ENCODE results near the gene GPR68.

GPR68 gene, protein sequence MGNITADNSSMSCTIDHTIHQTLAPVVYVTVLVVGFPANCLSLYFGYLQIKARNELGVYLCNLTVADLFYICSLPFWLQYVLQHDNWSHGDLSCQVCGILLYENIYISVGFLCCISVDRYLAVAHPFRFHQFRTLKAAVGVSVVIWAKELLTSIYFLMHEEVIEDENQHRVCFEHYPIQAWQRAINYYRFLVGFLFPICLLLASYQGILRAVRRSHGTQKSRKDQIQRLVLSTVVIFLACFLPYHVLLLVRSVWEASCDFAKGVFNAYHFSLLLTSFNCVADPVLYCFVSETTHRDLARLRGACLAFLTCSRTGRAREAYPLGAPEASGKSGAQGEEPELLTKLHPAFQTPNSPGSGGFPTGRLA

DNA sequence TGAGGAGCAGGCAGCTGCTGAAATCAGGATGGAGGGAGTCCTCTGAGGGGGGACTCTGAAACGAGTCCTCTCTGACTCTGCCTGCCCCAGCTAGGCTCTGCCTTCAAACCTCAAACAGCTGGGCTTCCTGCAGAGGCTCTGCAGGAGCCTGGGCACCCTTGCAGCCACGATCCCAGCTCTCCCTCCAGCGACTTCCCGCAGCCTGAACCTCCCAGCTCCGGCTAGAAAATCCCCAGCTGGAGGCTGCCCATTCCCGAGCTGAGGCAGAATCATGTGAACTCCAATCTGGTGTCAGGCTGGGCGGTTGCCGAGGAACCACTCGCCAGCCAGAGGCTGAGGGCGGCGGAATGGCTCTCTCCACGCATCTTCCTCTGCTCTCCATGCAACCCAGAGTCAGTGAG is at the start of gene GPR68:
GPR68 (minus strand) TSS at position 204 of the 401 bp plus-strand sequence. CDS start 9,654 bp downstream, outside the sequence.
- in situ Hi-C loops (cut with HindIII; ENCODE audit: low pct_ligation_motif_present, low pct_unique_long_range_greater_than_20kb, low sequenced_read_pairs): no loop called here
- peak; percentile 41 for DNase-seq

DNA sequence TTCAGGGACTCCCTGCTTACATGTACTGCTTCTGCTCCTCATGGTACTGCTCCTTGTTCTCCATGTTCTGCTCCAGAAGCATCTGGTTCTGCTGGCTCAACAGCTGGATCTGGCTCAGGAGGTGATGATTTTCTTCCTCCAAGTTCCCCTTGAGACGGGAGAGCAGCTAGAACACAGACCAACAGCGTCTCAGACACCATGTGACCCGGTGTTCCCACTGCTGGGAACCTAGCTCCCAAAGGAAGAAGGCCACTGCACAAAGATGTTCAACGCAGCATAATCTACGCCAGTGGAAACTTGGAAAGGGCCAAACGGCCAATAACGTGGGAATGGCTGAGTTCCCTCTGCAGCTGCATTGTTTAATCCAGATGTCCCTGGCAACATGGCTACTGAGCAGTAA is 49.6 kb upstream of the GPR68 start:
- DNase-seq: no peak
- in situ Hi-C loops (cut with HindIII; ENCODE audit: low pct_ligation_motif_present, low pct_unique_long_range_greater_than_20kb, low sequenced_read_pairs): loop anchor here (25.0 kb wide), 1 partner anchor 107 kb away; no protein-coding TSS in a partner anchor

DNA sequence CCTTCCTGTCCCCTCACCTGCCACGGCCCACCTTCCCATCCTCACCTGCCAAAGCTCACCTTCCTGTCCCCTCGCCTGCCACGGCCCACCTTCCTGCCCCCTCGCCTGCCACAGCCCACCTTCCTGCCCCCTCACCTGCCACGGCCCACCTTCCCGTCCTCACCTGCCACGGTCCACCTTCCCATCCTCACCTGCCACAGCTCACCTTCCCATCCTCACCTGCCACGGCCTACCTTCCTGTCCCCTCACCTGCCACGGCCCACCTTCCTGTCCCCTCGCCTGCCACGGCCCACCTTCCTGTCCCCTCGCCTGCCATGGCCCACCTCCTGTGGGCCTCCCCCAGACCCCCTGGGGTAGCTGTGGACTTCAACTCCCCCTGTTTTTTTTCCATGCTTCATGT is 48.8 kb upstream of the GPR68 start:
- DNase-seq: no peak
- in situ Hi-C loops (cut with HindIII; ENCODE audit: low pct_ligation_motif_present, low pct_unique_long_range_greater_than_20kb, low sequenced_read_pairs): loop anchor here (25.0 kb wide), 1 partner anchor 106 kb away; no protein-coding TSS in a partner anchor

DNA sequence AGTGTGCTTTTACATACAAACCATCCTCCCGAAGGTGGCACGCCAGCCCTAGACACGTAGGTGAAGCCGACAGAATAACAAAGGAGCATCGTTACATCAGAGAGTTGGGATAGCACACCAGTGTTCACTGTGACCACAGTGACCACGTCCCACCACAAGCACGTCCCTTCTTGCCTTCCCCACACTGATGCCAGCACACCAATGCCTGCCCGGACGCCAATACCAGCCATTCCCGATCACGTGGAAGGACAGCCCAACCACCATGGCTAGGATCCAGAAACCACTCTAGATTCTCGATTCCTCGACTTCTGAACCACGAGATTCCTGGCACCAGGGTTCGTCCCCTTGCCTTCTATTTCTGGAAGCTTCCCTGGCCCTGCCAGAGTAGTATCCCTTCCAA is 48.0 kb upstream of the GPR68 start:
- in situ Hi-C loops (cut with HindIII; ENCODE audit: low pct_ligation_motif_present, low pct_unique_long_range_greater_than_20kb, low sequenced_read_pairs): loop anchor here (25.0 kb wide), 1 partner anchor 105 kb away; no protein-coding TSS in a partner anchor

DNA sequence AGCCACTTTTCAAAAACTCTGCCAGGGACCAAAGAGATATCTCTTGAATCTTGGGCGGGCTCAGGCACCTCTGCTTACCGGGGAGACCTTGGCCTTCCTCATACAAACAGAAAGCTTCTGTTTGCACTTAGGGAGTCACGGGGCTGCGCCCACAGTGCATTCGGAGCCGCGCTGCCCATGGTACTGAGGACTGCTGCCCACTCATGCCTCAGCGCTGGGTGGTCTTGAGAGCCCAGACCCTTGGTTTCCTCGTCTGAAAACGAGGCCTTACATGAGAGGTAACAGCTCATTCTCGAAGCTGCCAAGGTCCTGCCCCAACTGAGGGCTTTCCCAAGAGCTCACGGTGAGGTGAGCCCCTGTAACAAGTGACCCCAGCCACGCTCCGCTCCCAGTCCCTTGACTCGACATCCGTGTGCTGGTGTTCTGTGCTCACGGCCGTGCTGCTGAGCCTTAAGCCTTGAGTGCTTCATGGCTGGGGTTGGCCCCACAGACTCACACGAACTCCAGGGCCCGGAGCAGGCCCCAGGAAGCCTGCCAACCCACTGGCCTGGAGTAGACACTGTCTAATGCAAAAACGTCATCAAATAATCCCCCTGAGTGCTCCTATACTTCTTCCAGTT is 47.4 kb upstream of the GPR68 start:
- DNase-seq: no peak
- in situ Hi-C loops (cut with HindIII; ENCODE audit: low pct_ligation_motif_present, low pct_unique_long_range_greater_than_20kb, low sequenced_read_pairs): loop anchor here (25.0 kb wide), 1 partner anchor 105 kb away; no protein-coding TSS in a partner anchor

More for the DNA sequence above, 48.0 kb upstream of the GPR68 start:
- DNase-seq: no peak

DNA sequence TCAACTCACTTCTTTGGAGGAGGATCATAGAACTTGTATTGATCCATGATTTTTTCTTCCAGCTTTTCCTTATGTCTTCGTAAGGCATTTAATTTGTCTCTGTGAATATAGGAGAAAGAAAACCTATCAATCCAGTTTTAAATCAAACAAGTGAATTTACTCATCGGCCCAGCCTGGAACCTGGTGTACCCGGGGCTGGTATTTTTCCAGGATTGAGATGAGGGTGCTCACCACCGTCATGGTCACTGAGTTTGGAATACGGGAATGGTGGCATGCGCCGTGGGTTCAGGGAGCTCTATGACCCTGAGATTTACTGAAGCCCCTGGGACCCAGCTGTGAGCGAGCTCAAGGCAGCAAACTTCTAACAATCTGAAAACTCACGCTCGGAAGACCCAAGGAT is 46.5 kb upstream of the GPR68 start:
- DNase-seq: no peak
- in situ Hi-C loops (cut with HindIII; ENCODE audit: low pct_ligation_motif_present, low pct_unique_long_range_greater_than_20kb, low sequenced_read_pairs): loop anchor here (25.0 kb wide), 1 partner anchor 104 kb away; no protein-coding TSS in a partner anchor

DNA sequence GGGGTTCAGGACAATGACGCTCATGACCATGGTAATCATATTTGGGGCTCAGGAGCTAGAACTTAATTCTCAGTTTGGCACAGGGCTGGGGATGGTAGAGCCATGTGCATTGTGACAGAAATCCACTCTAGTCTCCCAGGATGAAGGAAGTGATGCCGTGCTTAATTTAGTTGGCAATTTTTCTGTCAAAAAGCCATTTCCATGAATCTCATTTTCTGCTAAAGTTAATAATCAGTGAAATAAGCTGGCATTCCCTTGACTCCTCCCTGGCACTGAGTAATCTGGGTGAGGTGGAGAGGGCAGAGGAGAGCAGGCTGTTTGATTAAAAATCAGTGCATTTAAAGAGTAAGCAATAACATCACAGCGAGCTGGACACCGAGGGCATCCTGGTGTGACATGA is 45.0 kb upstream of the GPR68 start:
- peak; percentile 14 for DNase-seq
- in situ Hi-C loops (cut with HindIII; ENCODE audit: low pct_ligation_motif_present, low pct_unique_long_range_greater_than_20kb, low sequenced_read_pairs): loop anchor here (25.0 kb wide), 1 partner anchor 102 kb away; no protein-coding TSS in a partner anchor

DNA sequence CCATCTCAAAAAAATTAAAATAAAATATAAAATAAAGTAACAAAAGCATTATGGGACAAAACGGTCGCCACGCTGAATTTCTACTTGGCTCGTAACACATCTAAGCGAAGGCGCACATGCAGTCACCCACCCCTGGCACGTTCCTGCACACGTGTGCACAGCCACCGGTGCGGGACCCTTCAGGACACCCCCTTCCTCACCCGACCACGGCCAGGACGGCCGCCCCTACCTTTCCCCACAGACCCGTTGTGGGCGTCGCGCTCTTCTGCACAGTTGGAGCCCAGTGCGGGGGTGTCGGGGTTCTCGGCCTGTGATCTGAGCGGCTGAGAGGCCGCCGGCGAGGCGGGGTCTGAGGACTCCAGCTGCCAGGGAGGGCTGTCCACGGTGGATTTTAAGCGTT is 44.4 kb upstream of the GPR68 start:
- in situ Hi-C loops (cut with HindIII; ENCODE audit: low pct_ligation_motif_present, low pct_unique_long_range_greater_than_20kb, low sequenced_read_pairs): loop anchor here (25.0 kb wide), 1 partner anchor 102 kb away; no protein-coding TSS in a partner anchor
- no peak for DNase-seq

DNA sequence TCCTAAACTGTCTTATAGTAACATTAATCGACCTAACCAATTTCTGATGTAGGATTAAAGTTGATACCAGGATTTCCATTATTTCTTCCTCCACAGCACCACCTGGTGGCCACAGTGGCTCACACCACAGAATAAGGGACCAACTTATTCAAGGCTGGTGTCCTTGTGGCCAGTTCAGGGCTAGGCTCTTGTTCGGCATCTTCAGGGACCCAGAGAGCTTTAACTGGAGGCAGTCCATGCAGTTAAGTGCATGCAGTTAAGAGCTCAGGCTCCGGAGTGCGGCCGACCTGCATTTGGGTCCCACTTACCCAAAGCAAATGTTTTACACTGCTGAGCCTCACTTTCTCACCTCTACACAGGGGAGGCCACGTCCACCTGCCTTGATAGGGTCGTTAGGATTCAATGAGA is 42.0 kb upstream of the GPR68 start:
- DNase-seq: peak; percentile 70
- in situ Hi-C loops (cut with HindIII; ENCODE audit: low pct_ligation_motif_present, low pct_unique_long_range_greater_than_20kb, low sequenced_read_pairs): loop anchor here (25.0 kb wide), 1 partner anchor 99 kb away; no protein-coding TSS in a partner anchor

DNA sequence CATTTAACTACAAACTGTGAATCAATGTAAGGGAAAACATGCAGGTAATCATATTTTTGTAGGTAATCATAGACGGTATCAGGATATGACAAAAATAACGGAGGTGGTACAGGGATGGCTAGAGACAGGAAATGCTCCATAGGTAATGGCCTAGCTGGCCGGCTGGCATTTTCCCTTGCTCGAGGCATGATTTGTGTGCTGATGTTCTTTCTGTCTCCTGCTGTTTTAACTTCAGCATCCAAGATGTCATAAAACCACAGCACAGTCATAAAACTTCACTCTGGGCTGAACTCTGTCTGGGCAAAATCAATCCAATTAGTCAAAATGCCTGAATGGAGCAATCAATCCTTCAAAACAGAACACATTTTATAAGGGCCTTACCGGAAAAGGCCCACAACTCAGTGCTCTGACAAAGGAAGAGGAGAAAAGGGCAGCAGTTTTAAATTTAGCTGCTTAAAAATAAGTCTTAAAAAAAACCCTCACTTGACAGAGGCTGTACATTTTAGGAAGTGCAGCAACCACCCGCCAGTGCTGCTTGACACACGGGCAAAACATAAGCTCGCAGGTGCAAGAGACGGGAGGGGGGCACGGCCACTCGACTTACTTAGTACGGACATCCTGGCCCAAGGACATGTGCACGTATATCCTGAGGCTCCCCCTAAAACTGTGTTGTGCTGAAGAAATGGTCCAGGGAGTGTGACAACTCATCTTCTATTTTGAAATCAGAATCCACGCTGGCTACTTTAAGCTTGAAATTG is 40.5 kb upstream of the GPR68 start:
- no peak for DNase-seq
- in situ Hi-C loops (cut with HindIII; ENCODE audit: low pct_ligation_motif_present, low pct_unique_long_range_greater_than_20kb, low sequenced_read_pairs): loop anchor here (25.0 kb wide), 1 partner anchor 98 kb away; no protein-coding TSS in a partner anchor

DNA sequence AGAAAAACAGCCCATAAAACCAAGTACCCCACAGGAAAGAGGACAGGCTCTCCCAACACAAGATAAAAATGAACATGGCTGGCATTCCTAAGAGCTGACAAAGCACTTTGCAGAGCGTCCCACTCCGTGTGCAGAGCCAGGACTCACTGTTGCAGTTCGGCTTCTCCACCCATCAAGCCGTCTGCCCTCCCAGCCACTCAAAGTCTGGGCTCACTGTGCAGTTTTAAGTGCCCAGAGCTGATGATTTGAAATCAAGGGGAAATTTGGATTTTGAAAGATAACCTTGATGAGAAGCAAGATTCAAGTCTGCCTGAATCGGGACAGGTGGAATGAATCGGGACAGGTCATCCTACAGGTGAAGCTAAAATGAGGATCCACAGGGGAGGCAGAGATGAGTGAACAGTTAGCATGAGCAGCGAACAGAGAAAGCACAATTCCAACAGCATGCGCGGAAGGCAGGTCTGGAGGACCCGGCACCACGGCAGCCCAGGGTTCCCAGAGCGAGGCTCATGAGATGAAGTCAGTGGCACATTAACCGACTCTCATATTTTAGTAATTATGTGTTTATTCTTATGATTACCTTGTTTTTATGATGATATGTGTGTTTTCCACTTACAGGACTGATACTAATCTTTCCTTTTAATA is 39.8 kb upstream of the GPR68 start:
- peak; percentile 68 for DNase-seq
- in situ Hi-C loops (cut with HindIII; ENCODE audit: low pct_ligation_motif_present, low pct_unique_long_range_greater_than_20kb, low sequenced_read_pairs): loop anchor here (25.0 kb wide), 1 partner anchor 97 kb away; no protein-coding TSS in a partner anchor

DNA sequence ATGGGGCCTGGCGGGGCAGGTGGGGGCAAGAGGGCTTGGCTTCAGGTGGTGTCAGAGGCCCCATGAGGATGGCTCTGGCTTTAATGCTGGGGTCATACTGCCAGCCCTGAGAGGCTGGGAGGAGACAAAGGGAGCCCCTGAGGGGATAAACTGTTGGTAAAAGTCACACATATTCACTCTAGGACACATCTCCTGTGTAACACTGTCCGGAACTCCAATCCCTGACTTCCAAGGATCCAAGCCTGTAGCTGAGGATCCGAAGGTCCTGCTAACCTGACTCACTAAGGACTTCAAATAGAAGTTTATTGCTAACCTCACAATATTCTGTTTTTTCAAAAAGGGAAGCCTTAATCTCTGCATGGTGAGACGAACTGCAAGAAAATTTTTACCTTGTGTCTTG is 39.2 kb upstream of the GPR68 start:
- in situ Hi-C loops (cut with HindIII; ENCODE audit: low pct_ligation_motif_present, low pct_unique_long_range_greater_than_20kb, low sequenced_read_pairs): loop anchor here (25.0 kb wide), 1 partner anchor 96 kb away; no protein-coding TSS in a partner anchor
- DNase-seq: no peak

DNA sequence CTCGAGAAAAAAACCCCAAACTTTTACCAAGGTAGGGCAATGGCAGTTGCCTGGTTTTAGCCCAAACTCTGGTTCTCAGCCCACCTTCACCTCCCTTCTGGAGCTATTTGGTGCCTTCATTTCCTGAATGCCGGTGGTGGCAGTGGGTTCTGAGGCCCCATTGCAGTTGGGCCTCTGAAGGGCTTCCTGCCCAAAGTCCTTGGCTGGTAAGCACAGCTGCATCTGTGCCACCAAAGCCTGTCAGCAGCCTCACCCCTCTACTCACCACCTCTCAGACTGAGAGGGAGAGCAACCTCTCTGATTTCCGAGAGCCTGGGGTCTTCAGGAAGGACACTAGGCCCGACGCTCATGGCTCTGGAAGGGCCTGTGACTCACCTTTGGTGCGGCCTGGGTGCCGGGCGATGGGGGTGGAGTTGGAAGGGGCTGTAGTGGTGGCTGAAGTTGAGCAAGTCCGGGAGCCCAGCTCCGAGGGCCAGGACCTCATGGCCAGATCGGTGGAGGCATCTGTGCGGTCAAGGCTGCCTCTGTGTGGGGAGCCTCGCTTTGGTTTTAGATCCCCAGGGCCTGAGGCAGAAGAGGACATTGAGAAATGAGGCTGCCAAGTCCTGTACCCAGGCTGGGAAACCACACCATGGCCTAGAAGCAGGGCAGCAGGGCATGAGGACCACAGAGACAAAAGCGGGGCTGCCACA is 38.6 kb upstream of the GPR68 start:
- in situ Hi-C loops (cut with HindIII; ENCODE audit: low pct_ligation_motif_present, low pct_unique_long_range_greater_than_20kb, low sequenced_read_pairs): loop anchor here (25.0 kb wide), 1 partner anchor 96 kb away; no protein-coding TSS in a partner anchor
- DNase-seq: no peak

DNA sequence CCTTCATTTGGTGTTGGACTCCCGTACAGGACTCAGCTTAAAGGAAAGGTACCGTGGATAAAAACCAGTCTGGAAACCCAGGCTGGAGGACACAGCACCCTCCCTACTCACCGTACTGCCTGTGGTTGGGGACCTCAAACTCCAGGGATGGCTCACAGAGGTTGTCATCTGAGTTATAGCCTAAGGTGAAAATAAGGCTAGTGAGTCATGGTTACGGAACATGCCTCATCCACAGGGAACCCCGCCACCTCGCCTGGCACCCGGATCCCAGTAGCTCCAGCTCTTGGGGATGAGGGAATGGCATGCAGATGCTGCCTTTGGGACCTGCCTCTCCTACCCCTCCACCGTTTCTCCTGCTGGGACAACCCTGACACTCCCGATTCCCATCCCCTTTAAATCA is 36.8 kb upstream of the GPR68 start:
- DNase-seq: no peak
- in situ Hi-C loops (cut with HindIII; ENCODE audit: low pct_ligation_motif_present, low pct_unique_long_range_greater_than_20kb, low sequenced_read_pairs): loop anchor here (25.0 kb wide), 1 partner anchor 94 kb away; no protein-coding TSS in a partner anchor

DNA sequence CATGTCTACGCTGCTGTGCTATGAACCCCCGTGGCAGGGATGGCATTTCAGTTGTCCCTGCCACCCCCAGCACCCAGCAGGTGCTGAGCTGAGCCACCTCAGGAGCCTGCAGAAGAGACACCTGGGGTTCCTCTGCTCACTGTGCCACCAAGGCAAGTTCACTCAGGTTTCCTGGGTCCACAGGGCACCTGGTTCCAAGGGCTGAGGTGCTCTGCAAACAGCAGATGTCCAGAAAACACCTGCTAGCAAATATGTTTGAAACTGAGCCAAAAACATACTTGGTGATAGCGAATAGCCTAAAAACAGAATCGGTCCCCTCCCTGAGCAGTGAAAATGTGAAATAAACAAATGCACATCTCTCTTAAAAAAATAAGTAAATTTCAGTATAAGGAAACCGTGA is 35.6 kb upstream of the GPR68 start:
- in situ Hi-C loops (cut with HindIII; ENCODE audit: low pct_ligation_motif_present, low pct_unique_long_range_greater_than_20kb, low sequenced_read_pairs): loop anchor here (25.0 kb wide), 1 partner anchor 93 kb away; no protein-coding TSS in a partner anchor
- no peak for DNase-seq

DNA sequence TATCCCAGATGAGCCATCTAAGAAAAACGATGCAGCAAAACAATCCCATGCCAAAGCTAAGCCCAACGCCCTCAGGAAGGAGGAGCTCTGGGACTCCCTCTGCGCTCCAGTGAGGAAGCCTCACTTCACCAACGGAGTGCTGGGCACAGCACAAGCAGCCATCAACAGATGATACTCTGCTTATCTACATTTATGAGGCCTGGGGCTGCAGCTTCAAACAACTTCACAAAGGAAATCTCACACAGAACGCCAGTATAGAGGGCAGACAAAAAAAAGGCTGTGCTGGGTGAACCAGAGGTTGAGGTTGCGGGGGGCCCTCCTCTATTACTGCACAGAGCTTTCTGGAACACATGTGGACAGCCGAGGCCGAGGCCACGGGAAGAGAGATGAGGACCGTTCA is 34.9 kb upstream of the GPR68 start:
- DNase-seq: no peak

DNA sequence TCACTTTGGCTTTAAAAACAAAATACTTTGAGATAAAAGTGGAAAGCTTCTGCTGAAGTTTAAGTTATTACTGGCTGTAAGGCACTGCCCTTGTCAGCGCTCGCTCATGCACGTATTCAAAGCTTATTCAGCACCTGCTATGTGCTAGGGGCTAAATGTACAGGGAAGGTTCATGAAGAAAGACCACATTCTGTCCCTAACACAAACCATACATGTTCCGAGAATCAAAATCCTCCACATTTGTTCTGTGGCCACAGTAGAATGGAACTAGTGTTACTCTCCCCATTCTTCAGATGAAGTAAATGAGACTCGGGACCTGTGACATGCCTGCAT is 33.8 kb upstream of the GPR68 start:
- in situ Hi-C loops (cut with HindIII; ENCODE audit: low pct_ligation_motif_present, low pct_unique_long_range_greater_than_20kb, low sequenced_read_pairs): loop anchor here (25.0 kb wide), 1 partner anchor 91 kb away; no protein-coding TSS in a partner anchor
- DNase-seq: no peak

More for the DNA sequence above, 34.9 kb upstream of the GPR68 start:
- in situ Hi-C loops (cut with HindIII; ENCODE audit: low pct_ligation_motif_present, low pct_unique_long_range_greater_than_20kb, low sequenced_read_pairs): loop anchor here (25.0 kb wide), 1 partner anchor 92 kb away; no protein-coding TSS in a partner anchor
